SK-N-SH (cell line): Measurements from ENCODE around the gene CD99L2. TPM values are rescaled to one million over a fixed set of nuclear protein-coding genes. Genes with fewer than 3 reads are reported as not detected.

Experiments used
- CTCF ChIA-PET: fragments of 300-600, 350-600 bp; formaldehyde crosslinking; extraction: SDS; loops from one replicate; lab custom pipeline; 2021; lab: Yijun Ruan, JAX
- POLR2A ChIA-PET: fragments of 350-600 bp; sonication (Branson Sonifier 250); formaldehyde crosslinking; extraction: SDS; loops from one replicate; lab custom pipeline; 2020; ENCODE audit warnings: antibody characterized with exemption, inconsistent platforms; lab: Yijun Ruan, JAX
- DNase-seq: peaks from one replicate; pipeline ENCODE4 v3.0.0; 2012
- H2AFZ ChIP-seq: fragments of 200-600 bp; sonication (generic); 2 replicates; pipeline ENCODE4 v1.8.1; 2016; ENCODE audit warnings: antibody characterized with exemption, mild to moderate bottlenecking, low read depth
- H3F3A ChIP-seq: fragments of 200-600 bp; sonication (generic); replicated peaks from 2 replicates; pipeline ENCODE3; 2016; ENCODE audit warnings: antibody characterized with exemption, mild to moderate bottlenecking; ENCODE audit not compliant: insufficient read depth
- H3K27ac ChIP-seq, 2 experiments: fragments of 200-500 bp in 1 of 2; fragments of 200-600 bp in 1 of 2; sonication (Bioruptor generic) in 1 of 2; sonication (generic), shearing (Covaris generic) in 1 of 2; 2 replicates each; pipeline versions ENCODE4 v1.5.1 to v1.6.1; 2014 to 2016; ENCODE audit warnings: low read depth in 2 of 2, inconsistent platforms in 1 of 2, low read length in 1 of 2, mild to moderate bottlenecking in 1 of 2, mixed read lengths in 1 of 2
- H3K27me3 ChIP-seq: fragments of 200-600 bp; sonication (generic), shearing (Covaris generic); 2 replicates; pipeline ENCODE4 v1.6.1; 2016; ENCODE audit warnings: mixed run types; ENCODE audit not compliant: insufficient read depth
- H3K36me3 ChIP-seq, 2 experiments: fragments of 200-500 bp in 1 of 2; fragments of 200-600 bp in 1 of 2; sonication (Bioruptor generic) in 1 of 2; sonication (generic) in 1 of 2; replicated peaks in 1 of 2; 2 replicates each; pipeline versions ENCODE3 to v1.5.1; 2014 to 2016; ENCODE audit warnings: low read length in 1 of 2, mild to moderate bottlenecking in 1 of 2; ENCODE audit not compliant: insufficient read depth in 2 of 2, control insufficient read depth in 1 of 2
- H3K4me1 ChIP-seq, 2 experiments: fragments of 200-500 bp in 1 of 2; fragments of 200-600 bp in 1 of 2; sonication (Bioruptor generic) in 1 of 2; sonication (generic), shearing (Covaris generic) in 1 of 2; 2 replicates each; pipeline versions ENCODE4 v1.5.1 to v1.6.1; 2014 to 2016; ENCODE audit warnings: low read depth in 1 of 2, low read length in 1 of 2, mixed run types in 1 of 2; ENCODE audit not compliant: insufficient read depth in 2 of 2, control insufficient read depth in 1 of 2
- H3K4me2 ChIP-seq: fragments of 200-600 bp; sonication (generic), shearing (Covaris generic); 2 replicates; pipeline ENCODE4 v1.6.1; 2017; ENCODE audit warnings: mixed run types
- H3K4me3 ChIP-seq, 2 experiments: fragments of 200-500 bp in 1 of 2; fragments of 200-600 bp in 1 of 2; sonication (Bioruptor generic) in 1 of 2; sonication (generic), shearing (Covaris generic) in 1 of 2; 2 replicates each; pipeline versions ENCODE4 v1.5.1 to v1.8.1; 2014 to 2016; ENCODE audit warnings: low read depth in 2 of 2, inconsistent platforms in 1 of 2, low read length in 1 of 2, mild to moderate bottlenecking in 1 of 2, mixed read lengths in 1 of 2, moderate library complexity in 1 of 2
- H3K79me2 ChIP-seq: fragments of 200-600 bp; sonication (generic); 2 replicates; pipeline ENCODE4 v1.8.1; 2017; ENCODE audit warnings: mild to moderate bottlenecking; ENCODE audit not compliant: insufficient read depth
- H3K9ac ChIP-seq: fragments of 200-600 bp; sonication (generic); 2 replicates; pipeline ENCODE4 v1.6.1; 2017; ENCODE audit warnings: mixed run types
- H3K9me2 ChIP-seq: fragments of 200-600 bp; sonication (generic); 2 replicates; pipeline ENCODE4 v1.6.1; 2017; ENCODE audit warnings: mixed run types
- H3K9me3 ChIP-seq: fragments of 200-600 bp; sonication (generic); 2 replicates; pipeline ENCODE4 v1.6.1; 2017; ENCODE audit warnings: mixed run types, mild to moderate bottlenecking, moderate library complexity
- H4K20me1 ChIP-seq: fragments of 200-600 bp; sonication (generic); 2 replicates; pipeline ENCODE4 v1.6.1; 2017; ENCODE audit warnings: mild to moderate bottlenecking, mixed run types; ENCODE audit not compliant: insufficient read depth
- EP300 ChIP-seq, 2 experiments: IDR thresholded peaks; 2 replicates each; pipeline versions ENCODE4 v1.4.0 to v1.6.1; 2012; ENCODE audit warnings: borderline replicate concordance in 1 of 2, low read depth in 1 of 2, low read length in 1 of 2
- FOSL2 ChIP-seq: IDR thresholded peaks from 2 replicates; pipeline ENCODE4 v1.4.0; 2012; ENCODE audit warnings: low read depth, mild to moderate bottlenecking, moderate library complexity, borderline replicate concordance
- FOXM1 ChIP-seq: IDR thresholded peaks from 2 replicates; pipeline ENCODE4 v1.4.0; 2012; ENCODE audit warnings: low read depth, mild to moderate bottlenecking
- MXI1 ChIP-seq: IDR thresholded peaks from 2 replicates; pipeline ENCODE4 v1.6.1; 2012; ENCODE audit warnings: mild to moderate bottlenecking, low read depth, low read length, improper control_type of control experiment
- RAD21 ChIP-seq: IDR thresholded peaks from 2 replicates; pipeline ENCODE4 v1.6.1; 2012; ENCODE audit warnings: mild to moderate bottlenecking, low read length
- RCOR1 ChIP-seq: fragments of 150-350 bp; IDR thresholded peaks from 2 replicates; pipeline ENCODE4 v1.6.1; 2017; ENCODE audit warnings: antibody characterized with exemption, low read length
- SIN3A ChIP-seq: IDR thresholded peaks from 2 replicates; pipeline ENCODE4 v1.6.1; 2012; ENCODE audit warnings: low read depth, mild to moderate bottlenecking, low read length, moderate library complexity, borderline replicate concordance
- SMC3 ChIP-seq: IDR thresholded peaks from 2 replicates; pipeline ENCODE4 v1.6.1; 2012; ENCODE audit warnings: low read depth, low read length, improper control_type of control experiment
- TAF1 ChIP-seq: IDR thresholded peaks from 2 replicates; pipeline ENCODE4 v1.6.1; 2012; ENCODE audit warnings: low read depth, mild to moderate bottlenecking, low read length, moderate library complexity, borderline replicate concordance
- TCF12 ChIP-seq: IDR thresholded peaks from 2 replicates; pipeline ENCODE4 v1.4.0; 2012
- TEAD4 ChIP-seq: IDR thresholded peaks from 2 replicates; pipeline ENCODE4 v1.4.0; 2012; ENCODE audit warnings: mild to moderate bottlenecking, borderline replicate concordance; ENCODE audit not compliant: insufficient read depth
- WGBS: methylation state at CpG from one replicate; pipeline ENCODE4 v1.1.6; 2017; ENCODE audit warnings: low lambda C conversion rate; 5-methylcytosine and 5-hydroxymethylcytosine counted together
- polyA plus RNA-seq, 3 experiments: library from polyadenylated mRNA; depleted of rRNA; stranded (reverse); fragments of >200 nt; gene quantifications; 2 replicates each; pipeline ENCODE4 v1.2.3, GENCODE V29; 2012
- TF ChIP-seq, protein P1 (sequence below): IDR thresholded peaks from 2 replicates; pipeline ENCODE4 v1.4.0; 2012; ENCODE audit warnings: low read depth
- TF ChIP-seq, protein P2 (sequence below): IDR thresholded peaks from 2 replicates; pipeline ENCODE4 v1.6.1; 2012; ENCODE audit warnings: mild to moderate bottlenecking, low read depth, low read length, moderate library complexity
- TF ChIP-seq, protein P3 (sequence below): IDR thresholded peaks from 2 replicates; pipeline ENCODE4 v1.4.0; 2012; ENCODE audit warnings: low read depth, borderline replicate concordance
- TF ChIP-seq, protein P4 (sequence below): IDR thresholded peaks from 2 replicates; pipeline ENCODE4 v1.4.0; 2012; ENCODE audit warnings: low read depth, borderline replicate concordance
- TF ChIP-seq, protein P5 (sequence below): fragments of 150-350 bp; IDR thresholded peaks from 2 replicates; pipeline ENCODE4 v1.6.1; 2016; ENCODE audit warnings: mild to moderate bottlenecking, low read depth, low read length

CD99L2 gene
- polyA plus RNA-seq, 1 of the 3 experiments (the other 2 are of a cell fraction), result 57.7 TPM

DNA sequence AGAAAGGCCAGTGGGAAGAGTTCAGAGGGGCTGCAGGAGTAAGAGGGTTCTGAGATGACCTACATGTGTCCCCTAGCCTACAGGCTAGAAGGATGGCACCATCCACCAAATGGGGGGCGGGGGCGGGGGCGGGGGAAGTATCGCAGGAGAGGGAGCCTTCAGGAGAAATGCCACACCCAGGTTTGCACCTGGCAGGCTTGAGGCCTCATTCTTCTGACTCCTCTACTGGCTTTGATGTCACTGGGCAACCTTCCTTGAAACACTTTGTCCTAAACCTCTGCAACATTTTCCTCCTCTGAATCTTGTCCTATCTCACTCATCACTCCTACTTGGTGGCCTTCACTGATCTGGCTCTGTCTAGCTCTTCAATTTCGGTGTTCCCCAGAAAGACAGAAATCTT lies 24.0 kb downstream of the CD99L2 start:
- Histone ChIP-seq H3K9ac (no peak overlapping the region), H3K9me3 (no peaks in the 10 kb centered on the region), H3K27ac (no peak overlapping the region), H3K9me2 (no peaks in the 10 kb centered on the region), H3K27me3 (no peaks in the 10 kb centered on the region), H3K4me2 (no peak overlapping the region), H2AFZ (no peak overlapping the region), H4K20me1 (no peaks in the 10 kb centered on the region), H3K79me2 (no peaks in the 10 kb centered on the region), H3F3A (no peaks in the 10 kb centered on the region), H3K36me3 (no peaks in the 10 kb centered on the region), H3K4me3 (no peak overlapping the region), H3K4me1 (no peaks in the 10 kb centered on the region)
- WGBS, result 59% methylated on average over 4 of the region's 5 CpGs
- no peak for TF ChIP-seq MXI1
- TF ChIP-seq SMC3, result no peak
- no peak for TF ChIP-seq FOXM1
- TF ChIP-seq TCF12, result no peak
- TF ChIP-seq RAD21, result no peak
- TF ChIP-seq TAF1, result no peak
- ChIA-PET CTCF (no interaction called here), POLR2A (no interaction called here)
- no peak for DNase-seq

DNA sequence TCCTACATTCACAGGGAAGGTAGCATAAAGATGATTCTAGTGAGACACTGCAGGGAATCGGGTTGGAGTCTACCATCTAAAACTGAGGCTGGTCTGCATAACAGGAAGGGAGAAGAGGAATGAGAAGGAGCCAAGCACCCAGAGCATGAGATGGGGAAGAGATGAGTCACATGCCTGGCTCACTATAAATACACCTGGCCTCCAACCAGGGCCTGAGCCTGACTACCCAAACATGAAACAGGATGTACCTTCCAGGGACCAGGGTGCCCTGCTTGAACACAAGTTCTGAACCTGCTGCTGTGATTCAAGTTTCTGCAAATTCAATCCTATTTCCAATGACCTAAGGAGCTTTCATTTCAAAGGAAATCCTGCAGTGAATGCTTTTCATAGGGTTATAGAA lies 24.9 kb downstream of the CD99L2 start:
- POLR2A ChIA-PET, result no interaction called here
- no peak for DNase-seq
- H3K4me2 ChIP-seq, result no peak overlapping the region

More for the DNA sequence above, 24.9 kb downstream of the CD99L2 start:
- no peaks in the 10 kb centered on the region for H3K9me2 ChIP-seq
- WGBS, result 58% methylated on average over 1 of the region's 1 CpG
- H3K9ac ChIP-seq, result no peak overlapping the region
- TF ChIP-seq RCOR1 (no peak), FOSL2 (no peak), TEAD4 (no peak), RAD21 (no peak), EP300 (IDR thresholded peaks at IDR 0.05; ENCODE audit: borderline replicate concordance in 1 of 2, low read depth in 1 of 2, low read length in 1 of 2) (no peak), TAF1 (no peak), SIN3A (no peak), MXI1 (no peak)
- TF ChIP-seq, protein P1, sequence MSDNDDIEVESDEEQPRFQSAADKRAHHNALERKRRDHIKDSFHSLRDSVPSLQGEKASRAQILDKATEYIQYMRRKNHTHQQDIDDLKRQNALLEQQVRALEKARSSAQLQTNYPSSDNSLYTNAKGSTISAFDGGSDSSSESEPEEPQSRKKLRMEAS, result no peak
- TF ChIP-seq, protein P2, sequence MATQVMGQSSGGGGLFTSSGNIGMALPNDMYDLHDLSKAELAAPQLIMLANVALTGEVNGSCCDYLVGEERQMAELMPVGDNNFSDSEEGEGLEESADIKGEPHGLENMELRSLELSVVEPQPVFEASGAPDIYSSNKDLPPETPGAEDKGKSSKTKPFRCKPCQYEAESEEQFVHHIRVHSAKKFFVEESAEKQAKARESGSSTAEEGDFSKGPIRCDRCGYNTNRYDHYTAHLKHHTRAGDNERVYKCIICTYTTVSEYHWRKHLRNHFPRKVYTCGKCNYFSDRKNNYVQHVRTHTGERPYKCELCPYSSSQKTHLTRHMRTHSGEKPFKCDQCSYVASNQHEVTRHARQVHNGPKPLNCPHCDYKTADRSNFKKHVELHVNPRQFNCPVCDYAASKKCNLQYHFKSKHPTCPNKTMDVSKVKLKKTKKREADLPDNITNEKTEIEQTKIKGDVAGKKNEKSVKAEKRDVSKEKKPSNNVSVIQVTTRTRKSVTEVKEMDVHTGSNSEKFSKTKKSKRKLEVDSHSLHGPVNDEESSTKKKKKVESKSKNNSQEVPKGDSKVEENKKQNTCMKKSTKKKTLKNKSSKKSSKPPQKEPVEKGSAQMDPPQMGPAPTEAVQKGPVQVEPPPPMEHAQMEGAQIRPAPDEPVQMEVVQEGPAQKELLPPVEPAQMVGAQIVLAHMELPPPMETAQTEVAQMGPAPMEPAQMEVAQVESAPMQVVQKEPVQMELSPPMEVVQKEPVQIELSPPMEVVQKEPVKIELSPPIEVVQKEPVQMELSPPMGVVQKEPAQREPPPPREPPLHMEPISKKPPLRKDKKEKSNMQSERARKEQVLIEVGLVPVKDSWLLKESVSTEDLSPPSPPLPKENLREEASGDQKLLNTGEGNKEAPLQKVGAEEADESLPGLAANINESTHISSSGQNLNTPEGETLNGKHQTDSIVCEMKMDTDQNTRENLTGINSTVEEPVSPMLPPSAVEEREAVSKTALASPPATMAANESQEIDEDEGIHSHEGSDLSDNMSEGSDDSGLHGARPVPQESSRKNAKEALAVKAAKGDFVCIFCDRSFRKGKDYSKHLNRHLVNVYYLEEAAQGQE, result no peak
- TF ChIP-seq, protein P3, sequence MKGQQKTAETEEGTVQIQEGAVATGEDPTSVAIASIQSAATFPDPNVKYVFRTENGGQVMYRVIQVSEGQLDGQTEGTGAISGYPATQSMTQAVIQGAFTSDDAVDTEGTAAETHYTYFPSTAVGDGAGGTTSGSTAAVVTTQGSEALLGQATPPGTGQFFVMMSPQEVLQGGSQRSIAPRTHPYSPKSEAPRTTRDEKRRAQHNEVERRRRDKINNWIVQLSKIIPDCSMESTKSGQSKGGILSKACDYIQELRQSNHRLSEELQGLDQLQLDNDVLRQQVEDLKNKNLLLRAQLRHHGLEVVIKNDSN, result no peak
- TF ChIP-seq, protein P4, sequence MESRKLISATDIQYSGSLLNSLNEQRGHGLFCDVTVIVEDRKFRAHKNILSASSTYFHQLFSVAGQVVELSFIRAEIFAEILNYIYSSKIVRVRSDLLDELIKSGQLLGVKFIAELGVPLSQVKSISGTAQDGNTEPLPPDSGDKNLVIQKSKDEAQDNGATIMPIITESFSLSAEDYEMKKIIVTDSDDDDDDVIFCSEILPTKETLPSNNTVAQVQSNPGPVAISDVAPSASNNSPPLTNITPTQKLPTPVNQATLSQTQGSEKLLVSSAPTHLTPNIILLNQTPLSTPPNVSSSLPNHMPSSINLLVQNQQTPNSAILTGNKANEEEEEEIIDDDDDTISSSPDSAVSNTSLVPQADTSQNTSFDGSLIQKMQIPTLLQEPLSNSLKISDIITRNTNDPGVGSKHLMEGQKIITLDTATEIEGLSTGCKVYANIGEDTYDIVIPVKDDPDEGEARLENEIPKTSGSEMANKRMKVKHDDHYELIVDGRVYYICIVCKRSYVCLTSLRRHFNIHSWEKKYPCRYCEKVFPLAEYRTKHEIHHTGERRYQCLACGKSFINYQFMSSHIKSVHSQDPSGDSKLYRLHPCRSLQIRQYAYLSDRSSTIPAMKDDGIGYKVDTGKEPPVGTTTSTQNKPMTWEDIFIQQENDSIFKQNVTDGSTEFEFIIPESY, result no peak
- TF ChIP-seq, protein P5, sequence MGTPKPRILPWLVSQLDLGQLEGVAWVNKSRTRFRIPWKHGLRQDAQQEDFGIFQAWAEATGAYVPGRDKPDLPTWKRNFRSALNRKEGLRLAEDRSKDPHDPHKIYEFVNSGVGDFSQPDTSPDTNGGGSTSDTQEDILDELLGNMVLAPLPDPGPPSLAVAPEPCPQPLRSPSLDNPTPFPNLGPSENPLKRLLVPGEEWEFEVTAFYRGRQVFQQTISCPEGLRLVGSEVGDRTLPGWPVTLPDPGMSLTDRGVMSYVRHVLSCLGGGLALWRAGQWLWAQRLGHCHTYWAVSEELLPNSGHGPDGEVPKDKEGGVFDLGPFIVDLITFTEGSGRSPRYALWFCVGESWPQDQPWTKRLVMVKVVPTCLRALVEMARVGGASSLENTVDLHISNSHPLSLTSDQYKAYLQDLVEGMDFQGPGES, result no peak
- TF ChIP-seq, all 33 proteins: peak for 0
- no peaks in the 10 kb centered on the region for H3K9me3 ChIP-seq
- H3K4me3 ChIP-seq, result no peak overlapping the region
- CTCF ChIA-PET, result no interaction called here
- no peaks in the 10 kb centered on the region for H3K27me3 ChIP-seq
- H4K20me1 ChIP-seq, result no peaks in the 10 kb centered on the region
- H3K4me1 ChIP-seq, result no peaks in the 10 kb centered on the region
- no peaks in the 10 kb centered on the region for H3K79me2 ChIP-seq
- H3K36me3 ChIP-seq, result no peaks in the 10 kb centered on the region
- no peak overlapping the region for H2AFZ ChIP-seq
- no peak overlapping the region for H3K27ac ChIP-seq
- no peaks in the 10 kb centered on the region for H3F3A ChIP-seq
